Measurements from ENCODE around the gene NAMPT. TPM values are rescaled to one million over a fixed set of nuclear protein-coding genes. Genes with fewer than 3 reads are reported as not detected.

The NAMPT gene
- total RNA-seq, 2 donors from 2014 or later: 101 to 111 TPM

DNA sequence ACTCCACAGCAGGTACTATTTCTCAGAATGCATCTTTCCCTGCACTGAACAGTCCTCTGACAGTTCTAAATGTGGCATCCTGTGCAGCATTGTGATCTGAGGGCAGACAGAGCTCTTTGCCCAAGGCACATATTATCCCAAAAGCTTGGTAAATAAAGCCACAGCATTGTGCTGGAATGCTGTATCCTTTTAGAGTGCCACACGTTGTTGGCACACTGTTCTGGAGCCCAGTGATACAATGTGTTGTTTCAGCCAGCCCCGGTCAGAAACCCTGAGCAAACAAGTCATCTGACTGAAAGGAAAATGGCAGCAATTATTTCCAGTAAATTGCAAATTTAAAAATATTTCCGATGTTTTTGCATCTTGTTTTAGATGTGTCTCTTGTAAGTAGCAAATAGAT, 45.4 kb downstream of the NAMPT start:
- H3K4me1 Mint-ChIP-seq: peaks cover 8% of the 10 kb centered on the region

GRCh38 chr7:106238830-106239229, 46.0 kb downstream of the NAMPT start:
- peaks cover 2% of the 10 kb centered on the region for H3K9me3 Mint-ChIP-seq
- TF ChIP-seq CTCF (conservative IDR thresholded peaks at IDR 0.05): no peak
- H3K27me3 ChIP-seq (ENCODE audit: control insufficient read depth, insufficient read depth, low read length, poor library complexity, severe bottlenecking): no peaks in the 10 kb centered on the region
- DNase-seq: no peak
- no peaks in the 10 kb centered on the region for H3K36me3 Mint-ChIP-seq (ENCODE audit: low read depth)
- no peak overlapping the region for H3K9ac ChIP-seq (ENCODE audit: extremely low read depth, low read length, poor library complexity, severe bottlenecking)
- no peaks in the 10 kb centered on the region for H3K27me3 Mint-ChIP-seq (ENCODE audit: insufficient read depth)
- peaks cover 4% of the 10 kb centered on the region for H3K9me3 ChIP-seq (ENCODE audit: control insufficient read depth, low read length)
- no peak overlapping the region for H3K4me3 Mint-ChIP-seq
- no peak overlapping the region for H3K4me3 ChIP-seq (ENCODE audit: low read length)
- H3K4me1 Mint-ChIP-seq: peaks cover 8% of the 10 kb centered on the region
- no peaks in the 10 kb centered on the region for H3K36me3 ChIP-seq (ENCODE audit: control insufficient read depth, insufficient read depth, low read length)
- H3K4me1 ChIP-seq (ENCODE audit: control insufficient read depth, insufficient read depth, low read length): no peaks in the 10 kb centered on the region
- no peak overlapping the region for H3K27ac ChIP-seq (ENCODE audit: low read depth, low read length)
- no peak overlapping the region for H3K27ac Mint-ChIP-seq
- WGBS, 2 experiments (ENCODE audit: insufficient coverage in 1 of 2, insufficient read length in 1 of 2): 92 to 97% methylated on average over 3 to 5 of the region's 5 CpGs

More for the DNA sequence above, 45.4 kb downstream of the NAMPT start:
- Mint-ChIP-seq H3K27me3 (ENCODE audit: insufficient read depth) (no peaks in the 10 kb centered on the region), H3K9me3 (peaks cover 8% of the 10 kb centered on the region), H3K27ac (no peak overlapping the region), H3K36me3 (ENCODE audit: low read depth) (no peaks in the 10 kb centered on the region), H3K4me3 (no peak overlapping the region)
- no peak overlapping the region for H3K27ac ChIP-seq (ENCODE audit: low read depth, low read length)
- no peak overlapping the region for H3K4me3 ChIP-seq (ENCODE audit: low read length)
- TF ChIP-seq CTCF (conservative IDR thresholded peaks at IDR 0.05): no peak
- peaks cover 10% of the 10 kb centered on the region for H3K9me3 ChIP-seq (ENCODE audit: control insufficient read depth, low read length)
- H3K36me3 ChIP-seq (ENCODE audit: control insufficient read depth, insufficient read depth, low read length): no peaks in the 10 kb centered on the region
- no peaks in the 10 kb centered on the region for H3K27me3 ChIP-seq (ENCODE audit: control insufficient read depth, insufficient read depth, low read length, poor library complexity, severe bottlenecking)
- no peaks in the 10 kb centered on the region for H3K4me1 ChIP-seq (ENCODE audit: control insufficient read depth, insufficient read depth, low read length)
- no peak overlapping the region for H3K9ac ChIP-seq (ENCODE audit: extremely low read depth, low read length, poor library complexity, severe bottlenecking)
- no peak for DNase-seq
- 84 to 87% methylated on average over 3 of the region's 3 CpGs for WGBS, 2 experiments (ENCODE audit: insufficient coverage in 1 of 2, insufficient read length in 1 of 2)

- 74 to 80% methylated on average over 5 of the region's 5 CpGs for WGBS, 2 experiments (ENCODE audit: insufficient coverage in 1 of 2, insufficient read length in 1 of 2)
- Histone ChIP-seq H3K9ac (ENCODE audit: extremely low read depth, low read length, poor library complexity, severe bottlenecking) (no peak overlapping the region), H3K27ac (ENCODE audit: low read depth, low read length) (no peak overlapping the region), H3K4me3 (ENCODE audit: low read length) (no peak overlapping the region), H3K4me1 (ENCODE audit: control insufficient read depth, insufficient read depth, low read length) (no peaks in the 10 kb centered on the region), H3K9me3 (ENCODE audit: control insufficient read depth, low read length) (no peaks in the 10 kb centered on the region), H3K27me3 (ENCODE audit: control insufficient read depth, insufficient read depth, low read length, poor library complexity, severe bottlenecking) (no peaks in the 10 kb centered on the region), H3K36me3 (ENCODE audit: control insufficient read depth, insufficient read depth, low read length) (no peaks in the 10 kb centered on the region)
- Mint-ChIP-seq H3K4me1 (no peaks in the 10 kb centered on the region), H3K36me3 (ENCODE audit: low read depth) (no peaks in the 10 kb centered on the region), H3K4me3 (no peak overlapping the region), H3K9me3 (peaks cover 12% of the 10 kb centered on the region), H3K27me3 (ENCODE audit: insufficient read depth) (no peaks in the 10 kb centered on the region), H3K27ac (no peak overlapping the region)
- TF ChIP-seq CTCF (conservative IDR thresholded peaks at IDR 0.05): no peak
- DNase-seq: no peak
Measured at GRCh38 chr7:106236065-106236464, 48.7 kb downstream of the NAMPT start.

Measured in endodermal cell (in vitro differentiated cells).